GM18511 (cell line): ENCODE results near the gene C14orf180.

ENCODE experiments used
- ATAC-seq: cut with Tn5 transposase; IDR thresholded peaks from one replicate; pipeline ENCODE4 v1.9.1; 2021; ENCODE audit warnings: mild to moderate bottlenecking, moderate library complexity; ENCODE audit not compliant: unreplicated experiment

C14orf180 gene

GRCh38 chr14:104579507-104579906 lies at the start of gene C14orf180:
C14orf180 (plus strand) TSS chr14:104579764; CDS start chr14:104586431, 6,667 bp downstream.
- ATAC-seq, result no peak

GRCh38 chr14:104530646-104531045 lies 48.9 kb upstream of the C14orf180 start:
- no peak for ATAC-seq

- ATAC-seq, result no peak
Measured at GRCh38 chr14:104531421-104532190, 48.0 kb upstream of the C14orf180 start.

GRCh38 chr14:104532191-104532555 lies 47.4 kb upstream of the C14orf180 start:
- ATAC-seq, result no peak

- ATAC-seq, result no peak
Measured at GRCh38 chr14:104534036-104534435, 45.5 kb upstream of the C14orf180 start.

GRCh38 chr14:104536942-104537612 lies 42.5 kb upstream of the C14orf180 start:
- no peak for ATAC-seq

GRCh38 chr14:104537613-104537988 lies 42.0 kb upstream of the C14orf180 start:
- ATAC-seq, result no peak

- ATAC-seq, result no peak
Measured at GRCh38 chr14:104541905-104542465, 37.6 kb upstream of the C14orf180 start.

GRCh38 chr14:104542871-104543830 lies 36.4 kb upstream of the C14orf180 start:
- ATAC-seq, result no peak

GRCh38 chr14:104544362-104544961 lies 35.1 kb upstream of the C14orf180 start:
- ATAC-seq, result no peak

- ATAC-seq, result no peak
Measured at GRCh38 chr14:104545151-104545941, 34.2 kb upstream of the C14orf180 start.

- no peak for ATAC-seq
Measured at GRCh38 chr14:104545942-104546501, 33.5 kb upstream of the C14orf180 start.

GRCh38 chr14:104546591-104547309 lies 32.8 kb upstream of the C14orf180 start:
- ATAC-seq, result no peak

GRCh38 chr14:104547310-104547997 lies 32.1 kb upstream of the C14orf180 start:
- ATAC-seq, result no peak

GRCh38 chr14:104547998-104548700 lies 31.4 kb upstream of the C14orf180 start:
- ATAC-seq, result no peak

GRCh38 chr14:104548802-104549535 lies 30.6 kb upstream of the C14orf180 start:
- ATAC-seq, result no peak
